ENCODE measurements around the gene DDX1. TPM values are rescaled to one million over a fixed set of nuclear protein-coding genes. Genes with fewer than 3 reads are reported as not detected.

DDX1 gene
- total and polyA plus RNA-seq, 2 of the 4 experiments (the other 2 are of a cell fraction), result 73.6 to 74.9 TPM

DNA sequence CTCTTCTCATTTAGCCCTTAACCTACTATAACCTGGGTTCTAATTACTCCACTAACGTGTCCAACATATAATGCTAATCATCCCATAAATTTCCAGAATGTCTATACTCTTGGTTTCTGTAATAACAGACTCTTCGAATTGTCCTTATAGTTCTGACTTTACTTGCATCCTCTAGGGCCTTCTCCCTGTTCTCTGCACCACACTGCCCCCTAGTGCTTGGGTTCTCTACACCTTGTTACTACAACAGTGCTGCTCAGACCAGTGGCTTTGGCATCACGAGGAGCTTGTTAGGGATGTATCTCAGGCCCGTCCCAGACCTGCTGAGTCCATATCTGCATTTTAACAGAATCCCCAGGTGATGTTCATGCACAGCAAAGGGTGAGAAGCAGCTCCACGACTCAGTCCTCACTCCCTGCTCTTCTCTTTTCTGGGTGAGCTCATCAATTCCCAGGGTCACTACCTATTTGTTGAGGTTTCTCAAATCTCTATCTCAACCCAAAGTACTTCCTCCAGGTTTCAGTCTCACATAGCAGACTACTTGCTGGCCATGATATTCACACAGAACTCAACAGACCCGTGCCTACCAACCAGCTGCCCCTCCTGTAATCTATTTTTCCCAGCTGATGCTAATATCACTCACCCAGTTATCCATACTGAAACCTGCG is 14.5 kb upstream of the DDX1 start:
- H3K79me1 ChIP-seq (ENCODE audit: low read depth in 1 of 2, low read length in 2 of 2), result no peaks in the 10 kb centered on the region
- H4K91ac ChIP-seq (ENCODE audit: insufficient read depth, low read depth, low read length), result no peak overlapping the region
- no peak overlapping the region for H2BK20ac ChIP-seq (ENCODE audit: low read depth, low read length)
- dilution Hi-C loops (cut with HindIII; ENCODE audit: low sequenced_read_pairs, unreplicated experiment) (no loop called here), in situ Hi-C loops (cut with MboI; ENCODE audit: low sequenced_read_pairs) (loop anchor here (25.0 kb wide), 2 partner anchors 540 to 1065 kb away; no protein-coding TSS in a partner anchor), intact Hi-C loops (cut with micrococcal nuclease) (loop anchor here (5.0 to 10.0 kb wide), 3 partner anchors 945 to 1150 kb away; partner anchors contain the start of gene LRATD1)
- no peak overlapping the region for H3K4me3 ChIP-seq (ENCODE audit: insufficient read depth, low read depth, low read length)
- H3K23ac ChIP-seq (ENCODE audit: low read depth, low read length), result no peak overlapping the region
- H2AK9ac ChIP-seq (replicated peaks; ENCODE audit: low read depth, low read length, poor library complexity), result no peak overlapping the region
- H3K27ac ChIP-seq (ENCODE audit: insufficient read depth, low read length), result no peak overlapping the region
- H3K4me2 ChIP-seq (ENCODE audit: low read depth, low read length), result no peak overlapping the region
- H4K5ac ChIP-seq (ENCODE audit: low read depth, low read length), result no peak overlapping the region
- no peak overlapping the region for H2AK5ac ChIP-seq (ENCODE audit: low read depth, low read length)
- no peak overlapping the region for H3K9ac ChIP-seq (ENCODE audit: low read depth, low read length)
- TF ChIP-seq MAZ (IDR thresholded peaks at IDR 0.05; ENCODE audit: borderline replicate concordance, low read depth, low read length), result no peak
- TF ChIP-seq SMC3 (IDR thresholded peaks at IDR 0.05; ENCODE audit: low read depth, low read length), result peak; percentile 73
- TF ChIP-seq, protein P1, sequence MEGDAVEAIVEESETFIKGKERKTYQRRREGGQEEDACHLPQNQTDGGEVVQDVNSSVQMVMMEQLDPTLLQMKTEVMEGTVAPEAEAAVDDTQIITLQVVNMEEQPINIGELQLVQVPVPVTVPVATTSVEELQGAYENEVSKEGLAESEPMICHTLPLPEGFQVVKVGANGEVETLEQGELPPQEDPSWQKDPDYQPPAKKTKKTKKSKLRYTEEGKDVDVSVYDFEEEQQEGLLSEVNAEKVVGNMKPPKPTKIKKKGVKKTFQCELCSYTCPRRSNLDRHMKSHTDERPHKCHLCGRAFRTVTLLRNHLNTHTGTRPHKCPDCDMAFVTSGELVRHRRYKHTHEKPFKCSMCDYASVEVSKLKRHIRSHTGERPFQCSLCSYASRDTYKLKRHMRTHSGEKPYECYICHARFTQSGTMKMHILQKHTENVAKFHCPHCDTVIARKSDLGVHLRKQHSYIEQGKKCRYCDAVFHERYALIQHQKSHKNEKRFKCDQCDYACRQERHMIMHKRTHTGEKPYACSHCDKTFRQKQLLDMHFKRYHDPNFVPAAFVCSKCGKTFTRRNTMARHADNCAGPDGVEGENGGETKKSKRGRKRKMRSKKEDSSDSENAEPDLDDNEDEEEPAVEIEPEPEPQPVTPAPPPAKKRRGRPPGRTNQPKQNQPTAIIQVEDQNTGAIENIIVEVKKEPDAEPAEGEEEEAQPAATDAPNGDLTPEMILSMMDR (conservative IDR thresholded peaks at IDR 0.05; ENCODE audit: low read depth, low read length), result peak; percentile 84
- no peak for TF ChIP-seq POLR2A (IDR thresholded peaks at IDR 0.05; ENCODE audit: low read depth, low read length)
- TF ChIP-seq RAD21 (IDR thresholded peaks at IDR 0.05; ENCODE audit: low read length), result peak; percentile 91
- no peak overlapping the region for H3K56ac ChIP-seq (ENCODE audit: extremely low read depth, insufficient read depth, low read length)
- CTCF ChIA-PET, result interaction anchor here (0.5 to 1.8 kb wide), 15 partner anchors 11 to 1158 kb away, joined by 3 to 13 read pairs (median 3); partner anchors contain the start of gene NBAS
- no peak overlapping the region for H3K4ac ChIP-seq (ENCODE audit: low read depth, low read length)
- no peaks in the 10 kb centered on the region for H3K27me3 ChIP-seq (ENCODE audit: control insufficient read depth, insufficient read depth, low read length)
- H3K9me1 ChIP-seq (ENCODE audit: insufficient read depth, low read length), result no peaks in the 10 kb centered on the region
- no peaks in the 10 kb centered on the region for H4K20me1 ChIP-seq (ENCODE audit: insufficient read depth, low read length)
- no TSS peak for BruUV-seq (replicated peaks)
- H3K36me3 ChIP-seq (ENCODE audit: control insufficient read depth, insufficient read depth, low read length), result no peaks in the 10 kb centered on the region
- 0% methylated on average over 2 of the region's 7 CpGs; no CpG with 5 or more reads in 1 of the 2 experiments for WGBS, 2 experiments (ENCODE audit: extremely low coverage in 2 of 2, insufficient read length in 1 of 2)
- H2BK120ac ChIP-seq (ENCODE audit: low read depth, low read length), result no peak overlapping the region
- H2BK15ac ChIP-seq (ENCODE audit: low read depth, low read length), result no peak overlapping the region
- H4K8ac ChIP-seq (ENCODE audit: low read depth in 2 of 2, low read length in 2 of 2), result no peak overlapping the region
- H3K9me3 ChIP-seq (ENCODE audit: control insufficient read depth, insufficient read depth, low read length), result no peaks in the 10 kb centered on the region
- H2BK5ac ChIP-seq (ENCODE audit: low read depth, low read length, poor library complexity, severe bottlenecking), result no peak overlapping the region
- DNase-seq (peak; percentile 78), ATAC-seq (ENCODE audit: low read depth) (peak; percentile 98)
- H3K4me1 ChIP-seq (ENCODE audit: control insufficient read depth, insufficient read depth, low read length), result no peaks in the 10 kb centered on the region
- POLR2A ChIA-PET (ENCODE audit: unreplicated experiment), result interaction anchor here (0.6 kb wide), 1 partner anchor 19 kb away, joined by 4 read pairs; no protein-coding TSS in a partner anchor
- H3K18ac ChIP-seq (ENCODE audit: low read depth, low read length), result no peak overlapping the region
- H3K14ac ChIP-seq (replicated peaks; ENCODE audit: low read depth, low read length), result no peak overlapping the region
- H2AFZ ChIP-seq (replicated peaks; ENCODE audit: low read length, poor library complexity), result no peak overlapping the region

All from IMR-90 (cell line).